Ureter (tissue), 1 donor: Measurements from ENCODE around the gene SPAG16. TPM values are rescaled to one million over a fixed set of nuclear protein-coding genes. Genes with fewer than 3 reads are reported as not detected.

ENCODE experiments used
- DNase-seq: peaks from one replicate; pipeline ENCODE4 v3.0.0-alpha.2; 2020; ENCODE audit warnings: low spot score
- total RNA-seq: library from RNA; stranded (reverse); gene quantifications from one replicate; pipeline ENCODE4 v1.2.4, GENCODE V29; 2023
- donor health status: DM: yes; HTN: yes; CAD: no.

Gene SPAG16
- total RNA-seq = 63.2 TPM

DNA sequence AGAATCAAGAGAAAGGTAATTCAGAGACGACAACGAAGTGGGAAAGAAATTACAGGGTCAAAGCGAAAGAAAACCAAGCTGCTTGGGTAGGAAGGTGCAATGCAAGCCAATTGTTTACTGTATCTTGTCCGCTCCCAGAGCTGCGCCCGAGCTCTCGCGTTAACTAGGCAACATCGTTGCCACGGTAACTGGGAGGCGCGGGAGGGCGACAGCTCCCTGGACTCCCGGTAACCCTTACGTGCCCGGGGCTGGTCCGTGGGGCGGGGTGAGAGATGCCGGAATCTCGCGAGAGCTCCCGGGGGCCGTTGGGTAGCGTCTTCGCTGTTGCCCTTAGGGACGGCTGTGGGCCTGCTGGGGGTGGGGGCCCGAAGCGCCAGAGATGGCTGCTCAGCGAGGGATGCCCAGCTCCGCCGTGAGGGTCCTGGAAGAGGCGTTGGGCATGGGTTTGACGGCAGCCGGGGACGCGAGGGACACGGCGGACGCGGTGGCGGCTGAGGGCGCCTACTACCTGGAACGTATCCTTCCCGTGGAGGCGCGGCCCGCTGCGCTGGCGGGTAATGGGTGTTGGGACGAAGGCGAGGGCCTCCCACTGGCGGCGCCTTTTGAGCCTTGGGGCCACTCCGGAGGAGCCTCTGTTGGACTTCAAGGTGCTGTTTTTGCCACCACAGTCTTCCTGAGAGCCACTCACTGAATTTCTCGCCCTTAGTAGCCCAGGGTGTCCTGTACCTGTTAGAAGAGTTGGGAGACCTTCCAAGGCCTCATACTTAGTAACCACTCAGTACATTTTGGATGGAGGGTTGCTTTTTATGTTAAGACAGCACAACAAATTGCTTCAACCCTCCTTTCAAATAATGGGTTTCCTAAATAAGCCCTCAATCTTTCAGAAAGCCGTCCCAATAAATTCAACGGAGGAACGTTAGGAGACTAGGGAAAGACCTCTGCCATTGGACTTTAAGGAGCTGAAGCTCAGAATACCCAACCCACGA, at the start of gene SPAG16:
TSS of gene SPAG16 (plus strand) at position 360 of the 986 bp plus-strand sequence.
- peak; percentile 98 for DNase-seq

- DNase-seq = no peak
These were observed 49.6 kb upstream of the SPAG16 start for GRCh38 chr2:213234641-213235040.

- no peak for DNase-seq
These were observed 48.5 kb upstream of the SPAG16 start for GRCh38 chr2:213235741-213236140.

GRCh38 chr2:213237251-213237650, 47.0 kb upstream of the SPAG16 start:
- no peak for DNase-seq

DNA sequence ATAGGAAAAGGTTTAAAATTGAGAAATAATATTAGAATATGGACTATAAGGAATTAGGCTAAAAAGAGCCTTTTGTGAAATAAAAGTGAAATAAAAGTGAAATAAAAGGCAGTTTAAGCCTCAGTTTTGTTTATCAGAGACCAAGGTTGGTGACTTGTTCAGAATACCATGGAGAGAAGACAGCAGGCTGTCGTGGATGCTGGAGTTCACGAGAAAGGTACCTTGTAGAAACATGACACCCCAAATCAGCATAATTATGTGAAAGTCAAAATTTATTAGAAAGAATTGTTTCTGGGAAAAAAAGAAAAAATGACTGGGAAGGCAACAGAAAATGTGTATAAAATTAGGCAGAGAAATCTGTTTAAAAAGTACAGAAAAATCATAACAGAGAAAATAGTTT, 46.5 kb upstream of the SPAG16 start:
- no peak for DNase-seq

- DNase-seq = no peak
These were observed 45.3 kb upstream of the SPAG16 start for GRCh38 chr2:213238753-213239495.

GRCh38 chr2:213241817-213242216, 42.4 kb upstream of the SPAG16 start:
- DNase-seq = no peak

GRCh38 chr2:213242653-213243052, 41.6 kb upstream of the SPAG16 start:
- no peak for DNase-seq

- no peak for DNase-seq
These were observed 40.8 kb upstream of the SPAG16 start for GRCh38 chr2:213243189-213244044.

- DNase-seq = no peak
These were observed 37.6 kb upstream of the SPAG16 start for GRCh38 chr2:213246497-213247281.

DNA sequence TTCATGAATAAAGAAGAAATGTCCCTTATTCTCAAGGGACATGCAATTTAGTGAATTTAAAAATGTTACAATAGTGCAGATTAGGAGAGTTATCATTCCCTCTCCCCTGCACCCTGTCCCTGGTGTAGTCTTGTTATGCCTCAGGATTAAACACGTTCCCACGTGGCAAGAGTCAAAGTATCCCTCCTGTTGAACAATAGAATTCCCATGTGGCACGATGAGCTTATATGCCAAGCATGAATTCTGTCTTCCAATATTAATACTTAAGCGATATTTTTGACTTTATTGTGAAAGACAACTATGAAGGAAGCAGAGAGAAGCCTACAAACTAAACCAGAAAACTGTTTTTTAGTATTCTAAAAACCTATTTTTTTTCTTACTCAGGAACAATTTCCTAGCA, 36.7 kb upstream of the SPAG16 start:
- no peak for DNase-seq

DNA sequence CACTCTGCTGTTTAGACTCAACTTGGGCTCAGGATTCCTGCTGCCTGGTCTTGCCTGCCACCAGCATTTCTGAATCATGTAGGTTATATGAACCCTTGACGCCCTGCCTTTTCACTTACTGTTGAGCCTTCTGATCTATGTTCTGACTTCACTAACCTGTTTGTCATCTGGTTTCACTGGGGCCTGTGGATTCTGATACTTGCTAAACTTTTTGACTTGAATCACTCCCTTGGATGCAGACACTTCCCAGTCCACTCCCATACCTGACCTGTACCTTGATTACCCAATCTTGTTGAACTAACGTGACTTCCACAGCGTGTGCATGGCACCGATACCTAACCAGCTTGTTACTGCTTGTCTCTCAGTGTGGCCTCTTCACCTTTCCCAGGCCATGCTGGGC, 35.6 kb upstream of the SPAG16 start:
- DNase-seq = peak; percentile 63

- DNase-seq = no peak
These were observed 34.8 kb upstream of the SPAG16 start for GRCh38 chr2:213249502-213249901.

DNA sequence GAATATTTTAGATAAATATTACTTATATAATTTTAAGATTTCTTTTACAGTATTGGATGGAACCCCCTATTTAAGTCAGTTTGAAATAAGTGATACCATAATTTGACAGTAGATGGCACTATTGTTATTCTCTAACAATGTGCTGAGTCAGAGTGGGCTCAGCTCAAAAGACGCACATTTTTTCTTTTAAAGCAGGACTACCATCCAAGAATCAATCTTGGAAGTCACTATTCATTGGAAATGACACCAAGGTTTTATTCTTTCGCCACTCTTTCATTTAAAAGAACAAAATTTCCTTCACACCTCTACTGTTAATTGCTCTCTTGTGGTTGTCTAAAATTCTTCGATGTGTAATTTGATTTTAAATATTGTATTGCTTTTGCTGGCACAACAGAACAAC, 32.6 kb upstream of the SPAG16 start:
- no peak for DNase-seq

DNA sequence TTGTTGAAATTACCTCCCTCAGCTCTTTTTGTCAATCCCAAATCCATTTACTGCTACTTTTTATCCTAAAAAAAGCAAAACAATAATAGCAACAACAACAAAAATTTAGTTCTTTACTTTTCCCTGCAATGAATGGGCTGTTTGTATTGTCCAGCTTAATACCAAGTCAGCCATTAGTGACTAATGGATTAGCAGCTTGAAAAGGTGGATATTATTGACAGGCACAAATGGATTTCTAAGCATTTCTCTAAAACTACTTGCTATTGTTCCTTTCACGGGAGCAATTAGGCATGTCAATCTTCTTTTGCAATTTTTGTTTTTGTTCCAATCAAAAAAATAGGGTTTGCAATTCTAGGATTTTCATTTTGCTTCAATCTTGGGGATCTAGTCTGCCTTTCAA, 32.1 kb upstream of the SPAG16 start:
- DNase-seq = no peak

DNA sequence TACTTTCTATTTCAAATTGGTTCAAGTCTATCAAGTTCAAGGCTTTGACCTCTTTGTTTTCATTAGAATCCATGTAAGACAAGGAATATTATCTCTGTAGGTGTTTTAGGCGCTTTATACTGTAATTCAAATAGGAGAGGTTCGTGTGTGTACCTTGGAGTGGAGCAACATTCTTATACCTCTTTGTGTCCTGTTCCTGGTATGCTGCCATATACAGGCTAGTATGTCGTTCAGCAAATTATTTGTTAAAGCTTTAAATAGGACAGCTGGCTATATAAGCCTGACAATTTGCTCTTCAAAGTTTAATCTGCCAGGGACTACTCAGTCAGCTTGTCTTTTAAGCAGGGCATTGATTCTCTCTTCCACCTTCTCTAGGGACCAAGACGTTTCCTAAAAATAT, 31.1 kb upstream of the SPAG16 start:
- DNase-seq = no peak

DNA sequence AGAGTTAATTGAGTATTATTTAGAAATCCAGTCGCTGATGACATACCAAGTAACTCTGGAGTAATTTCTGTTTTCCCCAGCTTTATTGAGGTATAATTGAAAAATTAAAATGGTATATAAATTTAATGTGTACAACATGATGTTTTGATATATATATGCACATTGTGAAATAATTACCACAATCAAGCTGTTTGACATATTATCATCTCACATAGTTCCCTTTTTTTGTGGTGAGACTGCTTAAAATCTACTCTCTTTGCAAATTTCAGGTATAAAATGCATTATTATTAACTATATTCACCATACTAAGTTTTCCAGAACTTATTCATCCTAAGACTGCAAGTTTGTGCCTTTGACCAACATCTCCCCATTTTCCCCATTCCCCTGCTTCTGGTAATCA, 25.0 kb upstream of the SPAG16 start:
- DNase-seq = no peak

DNA sequence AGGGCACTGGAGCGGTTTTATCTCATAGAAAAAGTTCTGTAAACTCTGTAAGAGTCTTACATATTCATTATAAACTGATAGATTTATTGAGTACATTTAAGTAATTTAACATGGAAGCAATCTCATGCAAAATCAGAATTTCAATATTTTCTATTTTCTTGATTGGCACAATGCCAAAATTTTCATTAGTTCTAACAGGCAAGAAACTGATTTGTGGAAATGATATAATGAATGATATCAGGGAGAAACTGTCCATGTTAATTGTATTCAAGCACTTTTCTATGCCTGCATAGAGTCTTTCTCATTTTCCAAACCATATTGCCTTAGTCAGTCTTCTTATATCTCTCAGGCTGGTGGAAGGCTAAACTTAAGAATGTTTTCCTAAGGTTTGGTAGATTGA, 23.0 kb upstream of the SPAG16 start:
- no peak for DNase-seq

DNA sequence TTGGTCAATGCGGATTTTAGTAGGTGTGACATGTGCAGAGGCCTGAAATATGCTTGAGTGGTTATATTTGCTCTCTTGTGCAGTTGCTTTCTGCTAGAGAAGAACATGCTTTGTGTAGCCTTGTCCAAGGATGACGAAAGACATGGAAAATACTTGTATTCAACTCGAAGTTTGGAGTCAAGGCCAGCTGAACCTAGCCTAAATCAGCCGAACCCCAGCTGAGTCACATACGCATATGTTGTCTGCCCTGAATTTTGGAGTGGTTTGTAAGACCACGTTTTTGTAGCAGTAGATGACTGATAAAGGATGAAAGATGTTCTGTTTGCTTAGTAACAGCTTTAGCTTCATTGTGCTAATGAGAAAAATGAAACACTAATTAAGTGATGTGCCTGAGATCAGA, 22.5 kb upstream of the SPAG16 start:
- no peak for DNase-seq

DNA sequence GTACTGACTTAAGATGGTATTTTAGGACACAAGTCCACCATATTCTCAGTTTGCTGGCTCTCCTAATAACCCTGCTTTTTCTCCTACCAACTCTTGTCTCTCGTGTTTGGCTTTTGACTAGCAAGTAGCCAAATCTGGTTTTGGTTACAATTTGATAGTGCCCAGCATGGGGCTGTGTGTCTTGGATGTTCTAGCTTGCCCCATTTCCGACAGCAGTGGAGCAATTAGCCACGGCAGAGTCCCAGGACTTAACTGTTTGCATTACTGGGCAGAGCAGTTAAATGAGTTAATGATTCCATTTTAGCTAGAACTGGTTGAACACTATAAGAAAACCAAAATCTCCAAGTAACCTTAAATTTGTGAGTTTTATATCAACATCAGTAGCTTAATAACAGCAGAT, 18.6 kb upstream of the SPAG16 start:
- DNase-seq = no peak

GRCh38 chr2:213266421-213266820, 17.8 kb upstream of the SPAG16 start:
- DNase-seq = no peak
